SIG-M5 treated with dmso at 0.1 percent for 504 hours (cell line): ENCODE measurements around the gene PRM2.

ENCODE experiments used
- DNase-seq: peaks from one replicate; lab custom pipeline; 2025; ENCODE audit not compliant: unreplicated experiment; lab: John Stamatoyannopoulos, UW

PRM2 gene

GRCh38 chr16:11250786-11251524 is 25.3 kb downstream of the PRM2 start:
- no peak for DNase-seq

- DNase-seq, result no peak
Measured at GRCh38 chr16:11250091-11250785, 26.0 kb downstream of the PRM2 start.

DNA sequence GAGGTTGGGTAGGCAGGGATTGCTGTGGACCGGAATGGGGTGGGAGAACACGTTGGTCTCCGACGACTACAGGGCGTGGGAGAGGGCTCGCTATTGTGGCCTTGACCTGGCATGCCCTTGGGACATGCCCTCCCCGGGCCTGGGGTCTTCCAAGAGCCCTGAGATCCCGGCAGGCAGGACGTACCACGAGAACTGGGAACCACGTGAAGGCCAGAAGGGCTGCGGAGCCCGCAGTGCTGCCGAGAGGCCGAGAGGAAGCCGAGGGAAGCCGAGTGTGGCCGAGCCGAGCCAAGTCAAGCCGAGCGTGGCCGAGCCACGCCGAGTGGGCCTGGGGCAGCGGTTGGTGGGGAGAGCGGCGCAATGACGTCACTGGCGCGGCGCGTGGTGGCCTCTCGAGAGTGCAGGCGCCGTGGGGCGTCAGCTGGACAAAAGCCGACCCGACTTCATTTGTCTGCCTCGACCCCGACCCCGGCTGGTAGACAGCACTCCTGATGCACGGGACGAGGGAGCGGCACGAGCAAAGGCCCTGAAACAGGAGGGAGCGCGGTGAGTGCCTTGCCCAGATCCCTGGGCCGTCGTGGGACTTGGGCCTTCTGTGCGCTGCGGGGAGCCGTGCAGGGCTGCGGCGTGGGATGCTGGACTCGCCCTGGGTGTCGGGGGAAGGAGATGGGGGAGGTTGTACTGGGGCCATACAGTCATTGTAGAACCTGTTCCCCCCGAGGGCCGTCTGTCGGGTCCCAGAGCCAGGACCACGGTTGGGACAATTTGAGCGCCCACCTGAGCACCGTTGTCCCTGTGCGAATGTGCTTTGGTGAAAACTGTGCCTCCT is 26.8 kb downstream of the PRM2 start:
- DNase-seq, result no peak

DNA sequence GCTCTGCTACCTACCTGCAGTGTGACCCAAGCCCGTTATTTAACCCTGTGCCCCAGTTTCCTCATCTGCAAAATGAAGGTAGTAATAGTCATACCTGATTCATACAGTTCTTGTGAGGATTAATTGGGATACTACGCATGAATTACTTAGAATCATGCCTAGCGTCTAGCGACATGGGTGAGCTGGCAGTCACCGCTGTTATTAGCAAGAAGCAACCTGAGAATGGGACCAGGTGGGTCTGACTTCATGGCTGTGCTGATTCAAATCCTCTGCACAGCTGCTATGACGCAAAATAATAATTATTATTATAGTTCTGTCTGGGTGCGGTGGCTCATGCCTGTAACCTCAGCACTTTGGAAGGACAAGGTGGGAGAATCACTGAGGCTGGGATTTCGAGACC is 28.1 kb downstream of the PRM2 start:
- DNase-seq, result no peak

GRCh38 chr16:11245988-11246387 is 30.3 kb downstream of the PRM2 start:
- no peak for DNase-seq

GRCh38 chr16:11245222-11245737 is 31.0 kb downstream of the PRM2 start:
- no peak for DNase-seq

GRCh38 chr16:11242658-11243057 is 33.6 kb downstream of the PRM2 start:
- DNase-seq, result no peak

DNA sequence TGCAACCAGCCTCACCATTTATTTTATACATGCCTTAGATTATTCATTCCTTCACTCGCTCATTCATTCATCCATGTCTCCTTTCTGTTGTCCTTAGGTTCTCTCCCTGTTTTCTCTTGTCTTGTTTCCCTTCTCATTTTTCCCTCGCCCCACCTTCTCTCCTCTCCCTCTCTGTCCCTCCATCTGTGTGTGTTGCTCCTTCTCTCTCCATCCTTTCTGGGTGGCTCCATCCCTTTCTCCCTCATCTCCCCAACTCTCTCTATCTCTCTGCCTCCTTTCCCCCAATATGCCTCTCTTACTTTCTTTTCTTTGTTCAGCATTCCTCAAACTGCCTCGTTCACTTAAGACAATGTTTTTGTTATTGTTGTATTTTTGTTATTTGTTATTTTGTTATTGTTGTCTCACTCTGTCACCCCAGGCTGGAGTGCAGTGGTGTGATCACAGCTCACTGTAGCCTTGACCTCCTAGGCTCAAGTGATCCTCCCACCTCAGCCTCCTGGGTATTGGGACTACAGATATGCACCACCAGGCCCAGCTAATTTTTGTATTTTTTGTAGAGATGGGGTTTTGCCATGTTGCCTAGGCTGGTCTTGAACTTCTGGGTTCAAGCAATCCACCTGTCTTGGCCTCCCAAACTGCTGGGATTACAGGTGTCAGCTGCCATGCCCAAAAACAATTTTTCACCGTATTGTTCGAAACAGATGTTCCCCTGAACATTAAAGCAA is 34.6 kb downstream of the PRM2 start:
- no peak for DNase-seq

DNA sequence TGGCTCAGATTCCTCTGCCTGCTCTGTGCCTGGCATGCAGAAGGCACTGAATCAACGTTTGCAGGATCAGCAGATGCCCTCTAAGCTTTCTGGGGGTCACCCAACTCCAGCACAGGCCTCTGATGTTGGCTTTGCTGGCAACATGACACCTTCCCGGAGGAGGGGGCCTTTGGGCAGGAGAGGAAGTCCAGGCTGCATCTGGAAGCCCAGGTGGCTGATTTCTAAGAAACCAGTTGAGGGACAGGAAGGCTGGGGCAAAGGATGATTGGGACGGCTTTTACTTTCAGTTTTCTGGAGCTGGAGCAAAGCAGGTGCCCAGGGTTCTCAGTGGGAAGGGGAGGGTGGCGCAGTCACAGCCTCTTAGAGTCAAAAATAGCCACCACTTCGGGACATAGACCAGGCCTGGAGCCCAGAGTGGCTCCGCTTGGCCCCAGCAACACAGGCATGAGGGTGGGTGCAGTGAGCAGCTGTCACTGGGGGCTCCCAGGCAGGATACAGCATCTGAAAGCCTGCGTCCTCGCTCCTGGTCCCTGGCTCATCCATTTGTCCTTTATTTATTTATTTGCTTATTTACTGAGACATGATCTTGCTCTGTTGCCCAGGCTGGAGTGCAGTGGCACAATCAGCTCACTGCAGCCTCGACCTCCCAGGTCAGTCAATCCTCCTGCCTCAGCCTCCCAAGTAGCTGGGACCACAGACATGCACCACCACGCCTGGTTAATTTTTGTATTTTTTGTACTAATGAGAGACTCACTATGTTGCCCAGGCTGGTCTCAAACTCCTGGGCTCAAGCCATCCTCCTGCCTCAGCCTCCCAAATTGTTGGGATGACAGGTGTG is 35.4 kb downstream of the PRM2 start:
- no peak for DNase-seq

DNA sequence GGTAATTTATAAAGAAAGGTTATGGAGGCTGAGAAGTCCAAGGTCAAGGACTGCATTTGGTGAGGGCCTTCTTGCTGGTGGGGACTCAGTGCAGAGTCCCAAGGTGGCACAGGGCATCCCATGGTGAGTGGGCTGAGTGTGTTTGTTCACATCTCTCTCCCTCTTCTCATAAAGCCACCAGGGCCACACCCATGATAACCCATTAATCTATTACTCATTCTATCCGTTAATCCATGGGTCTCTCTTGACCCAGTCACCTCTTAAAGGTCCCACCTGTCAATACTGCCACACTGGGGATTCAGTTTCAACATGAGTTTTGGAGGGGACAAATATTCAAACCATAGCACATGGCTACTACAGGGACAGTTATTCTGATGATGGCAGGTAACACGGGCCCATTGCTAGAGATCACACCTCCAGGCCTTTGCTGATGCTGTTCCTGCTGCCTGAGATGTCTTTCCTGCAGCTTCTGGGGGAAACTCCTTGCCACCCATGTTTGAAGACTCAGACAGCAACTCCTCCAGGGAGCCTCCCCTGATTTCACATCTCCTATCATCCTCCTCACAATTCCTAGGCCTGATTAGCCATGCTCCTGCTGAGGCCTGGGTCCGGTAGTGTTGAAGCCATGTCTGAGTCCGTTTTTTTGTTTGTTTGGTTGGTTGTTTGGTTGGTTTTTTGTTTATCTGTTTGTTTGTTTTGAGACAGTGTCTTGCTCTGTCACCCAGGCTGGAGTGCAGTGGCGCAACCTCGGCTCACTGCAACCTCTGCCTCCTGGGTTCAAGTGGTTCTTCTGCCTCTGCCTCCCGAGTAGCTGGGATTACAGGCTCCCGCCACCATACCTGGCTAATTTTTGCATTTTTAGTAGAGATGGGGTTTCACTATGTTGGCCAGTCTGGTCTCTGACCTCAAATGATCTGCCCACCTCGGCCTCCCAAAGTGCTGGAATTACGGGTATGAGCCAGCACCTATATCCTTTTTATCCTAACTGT is 36.3 kb downstream of the PRM2 start:
- DNase-seq, result no peak

GRCh38 chr16:11238272-11239202 is 37.7 kb downstream of the PRM2 start:
- DNase-seq, result no peak

DNA sequence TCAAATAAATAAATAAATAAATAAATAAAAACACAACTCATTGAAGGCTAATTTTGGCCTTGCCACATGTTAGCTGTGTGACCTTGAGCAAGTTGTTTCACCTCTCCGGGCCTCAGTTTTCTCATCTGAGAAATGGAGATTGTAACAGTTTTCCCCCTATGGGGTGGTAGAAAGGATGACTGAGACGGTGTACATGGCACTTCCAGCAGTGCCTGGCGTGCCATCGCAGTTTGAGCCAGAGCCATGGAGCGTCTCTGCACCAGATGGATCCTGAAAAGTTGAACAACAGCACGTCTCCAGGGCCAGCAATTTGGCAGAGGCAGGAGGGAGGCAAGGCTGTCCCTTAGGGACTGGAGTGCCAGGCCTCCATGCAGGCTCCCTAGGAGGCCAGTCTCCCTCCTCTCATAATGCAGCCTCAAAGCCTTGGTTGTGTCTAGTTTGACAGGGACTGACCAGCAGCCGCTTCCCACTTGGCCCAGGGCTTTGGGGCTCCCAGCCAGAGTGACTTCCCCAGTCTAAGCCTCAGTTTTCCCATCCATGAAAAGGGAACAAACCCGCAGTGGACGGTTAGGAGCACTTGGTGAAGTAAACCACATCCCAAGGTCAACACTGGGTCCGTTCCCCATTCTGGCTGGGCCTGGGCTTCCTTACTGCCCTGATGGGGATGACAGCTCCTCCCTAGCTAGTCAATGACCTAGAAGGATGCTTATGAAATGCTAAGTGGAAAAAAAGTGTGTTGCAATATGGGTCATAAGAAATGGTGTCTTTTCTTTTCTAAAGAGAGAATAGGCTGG is 39.6 kb downstream of the PRM2 start:
- DNase-seq, result peak; percentile 83

- no peak for DNase-seq
Measured at GRCh38 chr16:11235703-11235991, 40.6 kb downstream of the PRM2 start.

GRCh38 chr16:11234884-11235702 is 41.2 kb downstream of the PRM2 start:
- peak; percentile 14 for DNase-seq

DNA sequence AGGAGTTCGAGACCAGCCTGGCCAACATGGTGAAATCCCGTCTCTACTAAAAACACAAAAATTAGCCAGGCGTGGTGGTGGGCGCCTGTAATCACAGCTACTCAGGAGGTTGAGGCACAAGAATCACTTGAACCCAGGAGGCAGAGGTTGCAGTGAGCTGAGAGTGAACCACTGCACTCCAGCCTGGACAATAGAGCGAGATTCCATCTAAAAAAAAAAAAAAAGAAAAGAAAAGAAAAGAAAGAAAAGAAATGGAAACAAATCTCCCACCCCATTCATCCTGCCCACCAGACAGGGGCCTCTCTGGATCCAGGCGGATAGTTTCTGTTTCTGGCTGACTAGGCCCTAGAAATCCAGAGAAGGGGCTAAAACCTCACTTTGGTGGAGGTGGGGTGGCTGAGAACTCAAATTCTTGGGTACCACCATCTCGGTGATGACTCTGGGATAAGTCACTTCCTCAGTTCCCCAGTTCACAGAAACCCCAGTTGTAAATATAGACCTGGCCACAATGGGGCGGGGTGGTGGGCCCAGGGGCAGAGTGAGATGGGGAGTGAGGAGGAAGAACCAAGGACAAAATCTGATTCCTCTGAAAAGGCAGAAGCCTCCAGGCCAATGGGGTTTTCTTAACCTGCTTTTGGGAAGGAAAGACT is 42.4 kb downstream of the PRM2 start:
- peak; percentile 42 for DNase-seq
